Epithelial cell of esophagus (primary cell): ENCODE measurements around the gene DUSP22.

Experiments used
- DNase-seq: peaks from one replicate; pipeline ENCODE4 v3.0.0; 2010; ENCODE audit warnings: low read depth
- H3K4me3 ChIP-seq: 2 replicates; pipeline ENCODE4 v1.5.1; 2011; ENCODE audit warnings: mild to moderate bottlenecking, low read length, control low read depth
- TF ChIP-seq, protein P1 (sequence below): IDR thresholded peaks from 2 replicates; pipeline ENCODE4 v1.5.1; 2011; ENCODE audit warnings: low read depth, mild to moderate bottlenecking, low read length, control low read depth, inconsistent platforms; ENCODE audit not compliant: insufficient read depth; ENCODE audit errors: missing control alignments

Gene DUSP22

GRCh38 chr6:356828-357251 lies 64.6 kb downstream of the DUSP22 start:
- no peak for DNase-seq
- TF ChIP-seq, protein P1, sequence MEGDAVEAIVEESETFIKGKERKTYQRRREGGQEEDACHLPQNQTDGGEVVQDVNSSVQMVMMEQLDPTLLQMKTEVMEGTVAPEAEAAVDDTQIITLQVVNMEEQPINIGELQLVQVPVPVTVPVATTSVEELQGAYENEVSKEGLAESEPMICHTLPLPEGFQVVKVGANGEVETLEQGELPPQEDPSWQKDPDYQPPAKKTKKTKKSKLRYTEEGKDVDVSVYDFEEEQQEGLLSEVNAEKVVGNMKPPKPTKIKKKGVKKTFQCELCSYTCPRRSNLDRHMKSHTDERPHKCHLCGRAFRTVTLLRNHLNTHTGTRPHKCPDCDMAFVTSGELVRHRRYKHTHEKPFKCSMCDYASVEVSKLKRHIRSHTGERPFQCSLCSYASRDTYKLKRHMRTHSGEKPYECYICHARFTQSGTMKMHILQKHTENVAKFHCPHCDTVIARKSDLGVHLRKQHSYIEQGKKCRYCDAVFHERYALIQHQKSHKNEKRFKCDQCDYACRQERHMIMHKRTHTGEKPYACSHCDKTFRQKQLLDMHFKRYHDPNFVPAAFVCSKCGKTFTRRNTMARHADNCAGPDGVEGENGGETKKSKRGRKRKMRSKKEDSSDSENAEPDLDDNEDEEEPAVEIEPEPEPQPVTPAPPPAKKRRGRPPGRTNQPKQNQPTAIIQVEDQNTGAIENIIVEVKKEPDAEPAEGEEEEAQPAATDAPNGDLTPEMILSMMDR = no peak
- no peak overlapping the region for H3K4me3 ChIP-seq

DNA sequence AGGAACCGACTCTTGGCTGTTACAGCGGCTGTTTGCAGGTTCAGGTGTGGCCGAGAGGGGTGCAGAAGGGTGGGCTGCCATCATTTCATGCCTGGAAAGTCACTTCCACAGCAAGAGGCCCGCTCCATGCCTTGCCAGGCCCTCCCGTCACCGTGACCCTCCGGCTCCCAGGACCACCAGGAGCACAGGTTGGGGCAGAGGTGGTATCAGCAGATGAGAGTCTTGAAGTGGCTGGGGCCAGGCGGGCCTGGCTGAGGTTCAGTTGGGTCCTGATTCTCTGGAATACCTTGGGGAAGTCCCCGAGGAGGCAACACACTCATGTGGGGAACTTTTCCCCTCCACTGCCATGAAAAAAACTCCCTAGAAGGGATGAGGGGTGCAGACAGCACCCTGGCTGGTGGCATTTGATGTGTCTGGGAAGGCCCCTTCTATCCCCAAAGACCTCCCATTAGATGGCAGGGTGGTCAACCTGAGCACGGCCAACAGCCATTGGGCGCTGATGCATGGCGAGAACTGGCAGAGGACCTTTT lies 65.0 kb downstream of the DUSP22 start:
- no peak for DNase-seq
- TF ChIP-seq, protein P1 = no peak
- H3K4me3 ChIP-seq = no peak overlapping the region

DNA sequence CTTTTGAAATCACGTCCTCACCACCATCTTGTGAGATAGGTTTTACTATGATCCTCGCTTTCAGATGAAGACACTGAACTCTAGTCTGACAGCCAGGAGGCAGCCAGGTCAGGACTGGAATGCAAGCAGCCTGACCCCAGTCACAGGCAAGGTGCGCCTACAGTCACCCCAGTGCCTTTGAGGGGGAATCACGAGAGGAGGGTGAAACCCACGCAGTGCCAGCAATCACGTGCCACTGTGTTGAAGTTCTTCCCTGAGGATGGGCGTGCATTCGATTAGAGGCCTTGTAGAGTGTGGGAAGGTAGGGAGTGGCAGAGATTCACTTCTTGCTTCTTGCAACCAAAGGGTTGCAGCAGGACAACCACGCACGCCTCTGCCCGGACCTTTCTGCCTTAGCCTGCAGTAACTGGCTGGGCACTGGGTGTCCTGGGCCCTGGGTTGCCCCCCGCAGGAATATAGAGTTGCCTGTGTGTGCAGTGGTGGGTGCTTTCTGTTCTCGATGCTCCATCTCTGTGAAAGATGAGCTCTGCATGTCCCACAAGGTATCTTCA lies 65.6 kb downstream of the DUSP22 start:
- TF ChIP-seq, protein P1 = no peak
- no peak overlapping the region for H3K4me3 ChIP-seq
- no peak for DNase-seq

GRCh38 chr6:358432-358831 lies 66.1 kb downstream of the DUSP22 start:
- DNase-seq = no peak
- TF ChIP-seq, protein P1 = no peak
- no peak overlapping the region for H3K4me3 ChIP-seq

GRCh38 chr6:358847-359246 lies 66.6 kb downstream of the DUSP22 start:
- no peak overlapping the region for H3K4me3 ChIP-seq
- no peak for DNase-seq
- TF ChIP-seq, protein P1 = no peak

DNA sequence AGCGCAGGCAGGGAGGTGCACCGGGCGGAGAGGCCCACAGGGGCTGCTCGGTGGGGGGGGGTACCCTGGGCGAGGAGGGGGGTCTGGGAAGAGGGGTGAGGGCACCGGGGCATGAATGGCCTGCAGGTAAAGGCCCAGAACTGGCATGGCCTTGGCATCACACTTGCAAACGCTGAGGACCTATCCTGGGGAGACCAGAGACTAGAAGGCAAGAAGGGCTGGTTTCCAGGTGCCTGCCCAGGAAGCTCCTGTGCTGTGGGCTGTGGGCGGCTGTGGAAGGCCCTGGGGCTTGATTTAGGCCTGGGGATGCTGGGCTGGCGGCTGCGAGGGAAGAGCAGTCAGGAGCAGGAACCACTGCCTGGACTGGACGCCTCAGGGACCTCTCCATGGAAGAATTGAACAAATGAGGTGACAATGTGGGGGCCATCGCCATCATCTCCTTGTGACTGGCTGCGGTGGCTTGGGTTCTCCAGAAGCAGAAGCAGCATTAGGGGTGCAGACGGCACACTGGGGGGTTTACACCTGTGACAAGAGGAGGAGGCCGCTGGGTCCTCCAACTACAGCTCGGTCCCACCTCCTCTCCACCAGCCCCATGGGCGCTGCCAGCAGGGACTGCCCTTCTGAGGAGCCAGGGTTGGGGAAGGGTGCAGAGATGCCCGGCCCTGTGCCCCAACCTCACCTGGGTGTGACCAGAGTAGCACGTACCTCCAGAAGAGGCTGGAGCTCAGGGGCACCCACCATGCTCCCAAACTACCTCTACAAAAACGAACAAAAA lies 67.2 kb downstream of the DUSP22 start:
- H3K4me3 ChIP-seq = no peak overlapping the region
- TF ChIP-seq, protein P1 = no peak
- DNase-seq = no peak
